Gastroesophageal sphincter (tissue), 3 donors: ENCODE data around the gene DDX19B.

Experiments used
- POLR2A ChIP-seq, 2 donors: fragments of 450-650 bp; IDR thresholded peaks; one replicate each; pipeline ENCODE4 v1.6.1; 2017; ENCODE audit warnings: antibody characterized with exemption in 2 of 2, mild to moderate bottlenecking in 2 of 2, moderate library complexity in 1 of 2
- TF ChIP-seq, protein P1 (sequence below), 4 experiments: fragments of 200-600 bp in 2 of 4; fragments of 450-650 bp in 2 of 4; sonication (generic) in 1 of 4; IDR thresholded peaks; one replicate each; pipeline ENCODE4 v1.5.1; 2017 to 2019; ENCODE audit warnings: antibody characterized with exemption in 4 of 4, mild to moderate bottlenecking in 2 of 4, moderate library complexity in 2 of 4

GRCh38 chr16:70295634-70296033 is 3.4 kb upstream of the DDX19B start:
- TF ChIP-seq, protein P1, sequence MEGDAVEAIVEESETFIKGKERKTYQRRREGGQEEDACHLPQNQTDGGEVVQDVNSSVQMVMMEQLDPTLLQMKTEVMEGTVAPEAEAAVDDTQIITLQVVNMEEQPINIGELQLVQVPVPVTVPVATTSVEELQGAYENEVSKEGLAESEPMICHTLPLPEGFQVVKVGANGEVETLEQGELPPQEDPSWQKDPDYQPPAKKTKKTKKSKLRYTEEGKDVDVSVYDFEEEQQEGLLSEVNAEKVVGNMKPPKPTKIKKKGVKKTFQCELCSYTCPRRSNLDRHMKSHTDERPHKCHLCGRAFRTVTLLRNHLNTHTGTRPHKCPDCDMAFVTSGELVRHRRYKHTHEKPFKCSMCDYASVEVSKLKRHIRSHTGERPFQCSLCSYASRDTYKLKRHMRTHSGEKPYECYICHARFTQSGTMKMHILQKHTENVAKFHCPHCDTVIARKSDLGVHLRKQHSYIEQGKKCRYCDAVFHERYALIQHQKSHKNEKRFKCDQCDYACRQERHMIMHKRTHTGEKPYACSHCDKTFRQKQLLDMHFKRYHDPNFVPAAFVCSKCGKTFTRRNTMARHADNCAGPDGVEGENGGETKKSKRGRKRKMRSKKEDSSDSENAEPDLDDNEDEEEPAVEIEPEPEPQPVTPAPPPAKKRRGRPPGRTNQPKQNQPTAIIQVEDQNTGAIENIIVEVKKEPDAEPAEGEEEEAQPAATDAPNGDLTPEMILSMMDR (IDR thresholded peaks at IDR 0.05): no peak
- no peak for TF ChIP-seq POLR2A (IDR thresholded peaks at IDR 0.05)
